K562 (cell line): ENCODE results near the gene KIFC3. TPM values are rescaled to one million over a fixed set of nuclear protein-coding genes. Genes with fewer than 3 reads are reported as not detected.

ENCODE experiments used
- CTCFL ChIP-seq: IDR thresholded peaks from 2 replicates; pipeline ENCODE4 v1.6.1; 2011; ENCODE audit warnings: borderline replicate concordance, low read depth, mild to moderate bottlenecking, moderate library complexity, low read length; ENCODE audit not compliant: insufficient read depth, poor library complexity, severe bottlenecking
- PKNOX1 ChIP-seq: fragments of 450-650 bp; IDR thresholded peaks from 2 replicates; pipeline ENCODE4 v1.6.1; 2016
- SMARCB1 ChIP-seq: IDR thresholded peaks from 2 replicates; pipeline ENCODE4 v1.6.1; 2011; ENCODE audit warnings: improper control_type of control experiment, low read depth; ENCODE audit not compliant: insufficient read length
- ZNF140 ChIP-seq: fragments of 250-450 bp; sonication (Bioruptor Pico); IDR thresholded peaks from 2 replicates; pipeline ENCODE4 v1.8.0; 2021; ENCODE audit warnings: moderate library complexity, mild to moderate bottlenecking, inconsistent platforms
- polyA plus RNA-seq, 8 experiments: library from polyadenylated mRNA; depleted of rRNA in 4 of 8; stranded (reverse) in 5 of 8; unstranded in 3 of 8; fragments of >200 nt; fragmentation: Nextera tagmentation in 2 of 8; fragmentation: Illumina TruSeq in 1 of 8; extraction: Ambion mirVana in 2 of 8; extraction: Trizol in 1 of 8; gene quantifications; 2 replicates each; pipeline versions ENCODE4 v1.2.1 to v1.2.3, GENCODE V29; 2011 to 2014; ENCODE audit warnings: inconsistent platforms in 1 of 8, missing spikeins in 1 of 8
- total RNA-seq, 7 experiments: library from RNA; depleted of rRNA in 6 of 7; stranded (reverse); fragments of >200 nt in 6 of 7; fragmentation: Illumina TruSeq in 2 of 7; extraction: Trizol in 2 of 7; gene quantifications; 2 replicates each; pipeline versions ENCODE4 v1.2.1 to v1.2.3, GENCODE V29; 2011 to 2021; ENCODE audit warnings: low replicate concordance in 1 of 7
- TF ChIP-seq, protein P1 (sequence below): fragments of 250-450 bp; sonication (Bioruptor Pico); IDR thresholded peaks from 2 replicates; pipeline ENCODE4 v1.4.0; 2020; ENCODE audit warnings: mild to moderate bottlenecking, moderate library complexity
- TF ChIP-seq, protein P2 (sequence below): sonication (generic); formaldehyde crosslinking; IDR thresholded peaks from 2 replicates; pipeline ENCODE4 v1.8.1; 2023; ENCODE audit warnings: mild to moderate bottlenecking, missing genetic modification reagents, moderate library complexity

The KIFC3 gene
- total and polyA plus RNA-seq, 9 of the 15 experiments (the other 6 are each of a cell fraction or from before 2014, with no cell fraction given) = 0.23 to 105 (median 26.2) TPM

DNA sequence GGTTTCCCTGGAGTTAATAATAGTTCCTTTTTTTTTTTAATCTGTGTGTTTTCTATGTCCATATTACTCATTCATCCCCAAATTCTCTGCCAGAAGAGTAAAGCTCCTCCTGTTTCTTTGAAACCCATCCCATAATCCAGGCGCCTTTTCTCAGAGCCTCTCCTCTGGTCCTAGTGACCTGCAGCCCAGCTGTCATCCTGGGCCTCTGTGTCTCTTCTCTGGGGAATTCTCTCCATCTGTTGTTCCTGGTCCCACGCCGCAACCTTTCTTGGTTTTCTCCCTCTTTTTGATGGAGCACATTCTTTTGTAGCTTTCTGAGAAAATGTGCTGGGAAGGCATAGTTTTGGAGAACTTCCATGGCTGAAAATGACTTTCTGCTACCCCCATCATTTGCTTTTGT, 56.5 kb downstream of the KIFC3 start (continued):
- TF ChIP-seq ZNF140 (CRISPR knock-in tag) = no peak
- no peak for TF ChIP-seq SMARCB1
- TF ChIP-seq, protein P1, sequence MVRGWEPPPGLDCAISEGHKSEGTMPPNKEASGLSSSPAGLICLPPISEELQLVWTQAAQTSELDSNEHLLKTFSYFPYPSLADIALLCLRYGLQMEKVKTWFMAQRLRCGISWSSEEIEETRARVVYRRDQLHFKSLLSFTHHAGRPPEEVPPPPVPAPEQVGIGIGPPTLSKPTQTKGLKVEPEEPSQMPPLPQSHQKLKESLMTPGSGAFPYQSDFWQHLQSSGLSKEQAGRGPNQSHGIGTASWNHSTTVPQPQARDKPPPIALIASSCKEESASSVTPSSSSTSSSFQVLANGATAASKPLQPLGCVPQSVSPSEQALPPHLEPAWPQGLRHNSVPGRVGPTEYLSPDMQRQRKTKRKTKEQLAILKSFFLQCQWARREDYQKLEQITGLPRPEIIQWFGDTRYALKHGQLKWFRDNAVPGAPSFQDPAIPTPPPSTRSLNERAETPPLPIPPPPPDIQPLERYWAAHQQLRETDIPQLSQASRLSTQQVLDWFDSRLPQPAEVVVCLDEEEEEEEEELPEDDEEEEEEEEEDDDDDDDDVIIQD (CRISPR knock-in tag) = no peak
- TF ChIP-seq, protein P2, sequence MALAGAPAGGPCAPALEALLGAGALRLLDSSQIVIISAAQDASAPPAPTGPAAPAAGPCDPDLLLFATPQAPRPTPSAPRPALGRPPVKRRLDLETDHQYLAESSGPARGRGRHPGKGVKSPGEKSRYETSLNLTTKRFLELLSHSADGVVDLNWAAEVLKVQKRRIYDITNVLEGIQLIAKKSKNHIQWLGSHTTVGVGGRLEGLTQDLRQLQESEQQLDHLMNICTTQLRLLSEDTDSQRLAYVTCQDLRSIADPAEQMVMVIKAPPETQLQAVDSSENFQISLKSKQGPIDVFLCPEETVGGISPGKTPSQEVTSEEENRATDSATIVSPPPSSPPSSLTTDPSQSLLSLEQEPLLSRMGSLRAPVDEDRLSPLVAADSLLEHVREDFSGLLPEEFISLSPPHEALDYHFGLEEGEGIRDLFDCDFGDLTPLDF (CRISPR knock-in tag) = no peak
- no peak for TF ChIP-seq CTCFL
- TF ChIP-seq PKNOX1 = no peak
